ENCODE results near the gene STAB1. TPM values are rescaled to one million over a fixed set of nuclear protein-coding genes. Genes with fewer than 3 reads are reported as not detected.

Gene STAB1
- total RNA-seq, 3 donors from 2014 or later (not counting 1 experiment from before 2014, with no cell fraction given) = 1.8 to 26.5 (median 5.9) TPM

DNA sequence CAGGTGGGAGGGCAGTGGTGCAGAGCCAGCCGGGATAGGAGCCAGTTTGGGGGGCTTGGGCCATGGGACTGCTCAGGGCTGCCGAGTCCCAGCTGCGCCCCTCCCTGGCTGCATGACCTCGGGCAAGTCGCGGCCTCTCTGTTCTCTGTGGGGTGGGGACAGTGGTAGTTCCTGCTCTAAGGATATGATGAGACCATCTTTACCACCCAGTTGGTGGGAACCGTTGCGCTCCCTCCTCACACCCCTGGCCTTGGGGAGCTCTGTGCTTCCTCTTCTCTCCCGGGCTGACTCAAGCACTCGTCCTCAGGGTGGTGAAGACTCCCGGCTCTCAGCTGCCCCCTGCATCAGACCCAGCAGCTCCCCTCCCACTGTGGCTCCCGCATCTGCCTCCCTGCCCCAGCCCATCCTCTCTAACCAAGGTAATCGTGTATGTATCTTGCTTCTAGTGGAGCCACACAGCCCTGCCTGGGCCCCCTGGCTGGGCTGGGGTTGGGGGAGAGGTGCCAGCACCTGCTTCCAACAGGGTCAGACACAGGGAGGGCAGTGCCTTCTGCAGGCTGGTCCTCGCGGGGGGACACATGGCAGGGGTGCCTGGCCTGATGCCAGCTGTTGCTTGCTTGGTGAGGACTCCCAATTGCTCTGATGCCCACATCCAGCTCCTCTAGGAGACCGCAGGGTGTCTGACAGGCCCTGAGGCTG is 15.1 kb upstream of the STAB1 start:
- Mint-ChIP-seq H3K9me3 (no peaks in the 10 kb centered on the region), H3K27ac (peak overlapping the region in 1 of 2 donors; percentile 69), H3K27me3 (ENCODE audit: low read depth in 2 of 2) (no peaks in the 10 kb centered on the region), H3K4me1 (peaks cover 0 to 4% of the 10 kb centered on the region in 2 donors), H3K4me3 (no peak overlapping the region), H3K36me3 (no peaks in the 10 kb centered on the region)
- no peaks in the 10 kb centered on the region for H3K9me3 ChIP-seq (ENCODE audit: control insufficient read depth, insufficient read depth, low read length)
- intact Hi-C loops (cut with micrococcal nuclease) = no loop called here
- peaks cover 76% of the 10 kb centered on the region for H3K36me3 ChIP-seq (ENCODE audit: control insufficient read depth, insufficient read depth, low read length)
- TF ChIP-seq, protein P1, sequence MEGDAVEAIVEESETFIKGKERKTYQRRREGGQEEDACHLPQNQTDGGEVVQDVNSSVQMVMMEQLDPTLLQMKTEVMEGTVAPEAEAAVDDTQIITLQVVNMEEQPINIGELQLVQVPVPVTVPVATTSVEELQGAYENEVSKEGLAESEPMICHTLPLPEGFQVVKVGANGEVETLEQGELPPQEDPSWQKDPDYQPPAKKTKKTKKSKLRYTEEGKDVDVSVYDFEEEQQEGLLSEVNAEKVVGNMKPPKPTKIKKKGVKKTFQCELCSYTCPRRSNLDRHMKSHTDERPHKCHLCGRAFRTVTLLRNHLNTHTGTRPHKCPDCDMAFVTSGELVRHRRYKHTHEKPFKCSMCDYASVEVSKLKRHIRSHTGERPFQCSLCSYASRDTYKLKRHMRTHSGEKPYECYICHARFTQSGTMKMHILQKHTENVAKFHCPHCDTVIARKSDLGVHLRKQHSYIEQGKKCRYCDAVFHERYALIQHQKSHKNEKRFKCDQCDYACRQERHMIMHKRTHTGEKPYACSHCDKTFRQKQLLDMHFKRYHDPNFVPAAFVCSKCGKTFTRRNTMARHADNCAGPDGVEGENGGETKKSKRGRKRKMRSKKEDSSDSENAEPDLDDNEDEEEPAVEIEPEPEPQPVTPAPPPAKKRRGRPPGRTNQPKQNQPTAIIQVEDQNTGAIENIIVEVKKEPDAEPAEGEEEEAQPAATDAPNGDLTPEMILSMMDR (IDR thresholded peaks at IDR 0.05) = no peak
- H3K27ac ChIP-seq (ENCODE audit: low read length) = no peak overlapping the region
- DNase-seq = no peak
- no peak overlapping the region for H3K4me3 ChIP-seq (ENCODE audit: low read length)
- H3K4me1 ChIP-seq (ENCODE audit: control insufficient read depth, insufficient read depth, low read length) = no peaks in the 10 kb centered on the region
- 95% methylated on average over 16 of the region's 16 CpGs for WGBS (ENCODE audit: insufficient coverage)
- no peaks in the 10 kb centered on the region for H3K27me3 ChIP-seq (ENCODE audit: control insufficient read depth, insufficient read depth, low read length)
- ATAC-seq = no peak

DNA sequence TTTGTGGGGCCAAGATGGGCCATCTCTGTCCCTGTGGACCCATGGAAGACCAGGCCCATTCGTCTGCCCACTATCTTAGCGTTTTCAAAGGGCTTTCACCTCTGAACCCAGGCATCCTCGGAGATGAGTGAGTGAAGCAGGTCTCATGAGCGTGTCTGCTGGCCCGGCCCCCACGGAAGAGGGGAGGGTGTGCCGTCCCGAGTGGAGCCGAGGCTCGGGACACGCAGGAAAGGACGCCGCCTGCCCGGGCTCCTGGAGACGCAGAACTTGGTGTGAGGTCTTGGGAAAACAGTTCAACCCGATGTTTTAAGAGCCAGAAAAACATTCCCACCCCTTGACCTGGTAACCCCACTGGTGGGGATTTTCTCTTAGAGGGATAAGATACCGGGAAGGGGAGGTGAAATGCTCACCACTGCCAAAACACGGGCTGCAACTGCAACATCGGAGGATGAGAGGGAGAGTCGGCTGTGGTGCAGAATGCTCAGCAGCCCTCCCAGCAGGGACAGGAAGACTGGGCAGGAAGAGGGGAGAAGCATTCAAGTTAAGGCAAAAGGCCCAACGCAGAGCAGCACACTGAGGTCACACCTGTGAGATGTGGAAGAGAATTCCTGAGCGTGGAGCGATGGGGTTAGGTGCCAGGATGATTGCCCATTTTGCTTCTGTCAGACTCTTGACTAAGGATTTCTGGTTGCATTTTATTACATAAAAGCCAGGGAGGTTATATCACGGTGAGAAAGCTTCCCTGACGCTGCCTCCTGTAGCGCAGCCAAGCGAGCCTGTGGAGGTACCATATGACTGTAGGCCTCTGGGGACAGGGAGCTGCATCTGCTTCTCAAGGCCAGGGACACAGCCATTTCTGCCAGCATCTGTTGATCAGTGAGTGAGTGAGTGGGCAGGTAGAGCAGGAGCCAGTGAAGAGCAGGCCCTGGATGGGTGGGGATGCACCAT is 14.1 kb upstream of the STAB1 start:
- Histone ChIP-seq H3K27me3 (ENCODE audit: control insufficient read depth, insufficient read depth, low read length) (no peaks in the 10 kb centered on the region), H3K4me1 (ENCODE audit: control insufficient read depth, insufficient read depth, low read length) (no peaks in the 10 kb centered on the region), H3K27ac (ENCODE audit: low read length) (no peak overlapping the region), H3K4me3 (ENCODE audit: low read length) (no peak overlapping the region), H3K36me3 (ENCODE audit: control insufficient read depth, insufficient read depth, low read length) (peaks cover 71% of the 10 kb centered on the region), H3K9me3 (ENCODE audit: control insufficient read depth, insufficient read depth, low read length) (no peaks in the 10 kb centered on the region)
- Mint-ChIP-seq H3K4me3 (no peak overlapping the region), H3K27ac (no peak overlapping the region), H3K27me3 (ENCODE audit: low read depth in 2 of 2) (no peaks in the 10 kb centered on the region), H3K4me1 (peaks cover 0 to 4% of the 10 kb centered on the region in 2 donors), H3K9me3 (no peaks in the 10 kb centered on the region), H3K36me3 (no peaks in the 10 kb centered on the region)
- TF ChIP-seq, protein P1 (IDR thresholded peaks at IDR 0.05) = no peak
- intact Hi-C loops (cut with micrococcal nuclease) = no loop called here
- ATAC-seq (no peak), DNase-seq (no peak)
- WGBS (ENCODE audit: insufficient coverage) = 95% methylated on average over 26 of the region's 27 CpGs

DNA sequence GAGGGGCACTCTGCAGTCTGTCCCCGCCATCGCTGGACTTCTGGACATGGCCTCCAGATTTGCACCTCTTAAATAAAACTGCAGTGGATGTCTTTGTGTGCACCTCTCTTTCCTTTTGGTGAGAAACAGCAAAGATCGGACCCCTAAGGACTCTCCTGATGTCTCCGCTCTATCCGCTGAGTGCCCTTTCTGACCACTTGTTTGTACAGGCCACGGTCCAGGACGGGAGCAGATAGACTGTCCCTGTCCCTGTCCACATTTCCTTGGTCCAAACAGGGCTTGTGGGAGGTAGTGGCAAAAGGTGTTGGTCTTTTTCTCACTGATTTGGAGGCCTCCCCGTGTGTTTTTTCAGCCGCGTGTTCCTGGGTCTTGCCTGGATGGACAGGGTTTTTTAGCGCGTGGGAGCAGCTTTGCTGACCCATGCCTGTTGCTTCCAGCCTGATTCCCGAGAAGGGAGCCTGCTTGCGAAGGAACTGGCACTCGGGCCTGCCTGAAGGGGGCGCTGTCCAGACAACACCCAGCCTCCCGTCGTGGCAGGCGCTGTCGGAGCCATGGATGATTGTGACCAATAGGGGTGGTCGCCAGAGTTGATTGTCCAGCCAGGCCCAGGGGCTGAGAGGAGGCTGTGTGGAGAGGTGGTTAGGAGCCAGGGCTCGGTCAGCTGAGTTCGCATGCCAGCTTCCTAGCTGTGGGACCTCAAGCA is 13.2 kb upstream of the STAB1 start:
- ATAC-seq (no peak), DNase-seq (peak in 1 of 2 donors; percentile 43)
- peak overlapping the region in 1 of 2 donors; percentile 53 for H3K27ac Mint-ChIP-seq
- no peak overlapping the region for H3K4me3 Mint-ChIP-seq
- Histone ChIP-seq H3K27me3 (ENCODE audit: control insufficient read depth, insufficient read depth, low read length) (no peaks in the 10 kb centered on the region), H3K9me3 (ENCODE audit: control insufficient read depth, insufficient read depth, low read length) (no peaks in the 10 kb centered on the region), H3K4me3 (ENCODE audit: low read length) (no peak overlapping the region), H3K4me1 (ENCODE audit: control insufficient read depth, insufficient read depth, low read length) (no peaks in the 10 kb centered on the region), H3K36me3 (ENCODE audit: control insufficient read depth, insufficient read depth, low read length) (peaks cover 69% of the 10 kb centered on the region), H3K27ac (ENCODE audit: low read length) (no peak overlapping the region)
- no peaks in the 10 kb centered on the region for H3K36me3 Mint-ChIP-seq
- 96% methylated on average over 23 of the region's 23 CpGs for WGBS (ENCODE audit: insufficient coverage)
- no peaks in the 10 kb centered on the region for H3K27me3 Mint-ChIP-seq (ENCODE audit: low read depth in 2 of 2)
- TF ChIP-seq, protein P1 (IDR thresholded peaks at IDR 0.05) = peak; percentile 32
- intact Hi-C loops (cut with micrococcal nuclease) = no loop called here
- no peaks in the 10 kb centered on the region for H3K9me3 Mint-ChIP-seq
- H3K4me1 Mint-ChIP-seq = peaks cover 0 to 4% of the 10 kb centered on the region in 2 donors

All from natural killer cell (primary cell).